Suprapubic skin (tissue), 4 donors: ENCODE results near the gene AKR1E2.

Experiments used
- EP300 ChIP-seq: sonication (generic); formaldehyde crosslinking; IDR thresholded peaks from one replicate; pipeline ENCODE4 v1.6.1; 2017; ENCODE audit warnings: antibody characterized with exemption
- POLR2AphosphoS5 ChIP-seq, 3 donors: sonication (generic); formaldehyde crosslinking; IDR thresholded peaks; one replicate each; pipeline ENCODE4 v1.6.1; 2017; ENCODE audit warnings: antibody characterized with exemption in 3 of 3
- TF ChIP-seq, protein P1 (sequence below), 2 donors: fragments of 200-600 bp in 1 of 2; fragments of 450-650 bp in 1 of 2; sonication (generic) in 1 of 2; IDR thresholded peaks; one replicate each; pipeline ENCODE4 v1.5.1; 2016 to 2019; ENCODE audit warnings: antibody characterized with exemption in 2 of 2, mild to moderate bottlenecking in 1 of 2, moderate library complexity in 1 of 2

DNA sequence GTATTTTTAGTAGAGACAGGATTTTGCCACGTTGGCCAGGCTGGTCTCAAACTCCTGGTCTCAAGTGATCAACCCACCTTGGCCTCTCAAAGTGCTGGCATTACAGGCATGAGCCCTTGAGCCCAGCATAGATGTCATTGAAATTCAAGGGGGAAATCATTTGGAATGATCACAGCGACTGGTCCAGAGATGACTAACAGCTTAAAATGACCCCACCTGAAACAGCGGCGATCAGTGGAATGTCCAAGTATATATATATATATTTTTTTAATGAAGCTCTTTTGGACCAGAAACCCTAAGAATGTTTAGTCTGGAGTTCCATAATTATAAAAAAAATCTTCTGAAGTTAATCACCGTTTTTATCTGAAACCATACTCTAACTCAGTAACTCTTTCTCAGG is 12.5 kb upstream of the AKR1E2 start:
- TF ChIP-seq, protein P1, sequence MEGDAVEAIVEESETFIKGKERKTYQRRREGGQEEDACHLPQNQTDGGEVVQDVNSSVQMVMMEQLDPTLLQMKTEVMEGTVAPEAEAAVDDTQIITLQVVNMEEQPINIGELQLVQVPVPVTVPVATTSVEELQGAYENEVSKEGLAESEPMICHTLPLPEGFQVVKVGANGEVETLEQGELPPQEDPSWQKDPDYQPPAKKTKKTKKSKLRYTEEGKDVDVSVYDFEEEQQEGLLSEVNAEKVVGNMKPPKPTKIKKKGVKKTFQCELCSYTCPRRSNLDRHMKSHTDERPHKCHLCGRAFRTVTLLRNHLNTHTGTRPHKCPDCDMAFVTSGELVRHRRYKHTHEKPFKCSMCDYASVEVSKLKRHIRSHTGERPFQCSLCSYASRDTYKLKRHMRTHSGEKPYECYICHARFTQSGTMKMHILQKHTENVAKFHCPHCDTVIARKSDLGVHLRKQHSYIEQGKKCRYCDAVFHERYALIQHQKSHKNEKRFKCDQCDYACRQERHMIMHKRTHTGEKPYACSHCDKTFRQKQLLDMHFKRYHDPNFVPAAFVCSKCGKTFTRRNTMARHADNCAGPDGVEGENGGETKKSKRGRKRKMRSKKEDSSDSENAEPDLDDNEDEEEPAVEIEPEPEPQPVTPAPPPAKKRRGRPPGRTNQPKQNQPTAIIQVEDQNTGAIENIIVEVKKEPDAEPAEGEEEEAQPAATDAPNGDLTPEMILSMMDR (IDR thresholded peaks at IDR 0.05): no peak
- TF ChIP-seq EP300: no peak
- no peak for TF ChIP-seq POLR2AphosphoS5 (IDR thresholded peaks at IDR 0.05)
